AG04450 (cell line): Measurements from ENCODE around the gene VPS13C. TPM values are rescaled to one million over a fixed set of nuclear protein-coding genes. Genes with fewer than 3 reads are reported as not detected.

Source experiments
- CTCF ChIA-PET: fragments of 300-600, 350-600 bp; formaldehyde crosslinking; extraction: SDS; loops from one replicate; lab custom pipeline; 2022; ENCODE audit warnings: antibody characterized with exemption, inconsistent platforms; lab: Charles Lee
- POLR2A ChIA-PET: fragments of 350-600 bp; formaldehyde crosslinking; extraction: SDS; loops from one replicate; lab custom pipeline; 2021; ENCODE audit warnings: antibody characterized with exemption, inconsistent platforms; lab: Yijun Ruan, JAX
- DNase-seq: peaks from one replicate; pipeline ENCODE4 v3.0.0-alpha.2; 2011; ENCODE audit warnings: low read depth, low spot score
- H3K27ac ChIP-seq: one replicate; pipeline ENCODE4 v1.5.1; 2012; ENCODE audit warnings: low read depth, low read length, control low read depth
- H3K27me3 ChIP-seq: one replicate; pipeline ENCODE4 v1.6.0; 2012; ENCODE audit warnings: low read length; ENCODE audit not compliant: control insufficient read depth, insufficient read depth
- H3K4me3 ChIP-seq: 2 replicates; pipeline ENCODE4 v1.5.1; 2011; ENCODE audit warnings: mild to moderate bottlenecking, low read depth, low read length, control low read depth
- H3K9me3 ChIP-seq: 2 replicates; pipeline ENCODE4 v1.5.1; 2012; ENCODE audit warnings: low read length; ENCODE audit not compliant: control insufficient read depth, insufficient read depth
- CTCF ChIP-seq: IDR thresholded peaks from 2 replicates; pipeline ENCODE4 v1.5.1; 2011; ENCODE audit warnings: low read depth, low read length, control low read depth, inconsistent platforms
- polyA plus RNA-seq: library from polyadenylated mRNA; depleted of rRNA; stranded (reverse); fragments of >200 nt; gene quantifications from 2 replicates; pipeline ENCODE4 v1.2.3, GENCODE V29; 2011

VPS13C gene
- polyA plus RNA-seq, 1 experiment: 17.8 TPM

- TF ChIP-seq CTCF: no peak
- Histone ChIP-seq H3K27ac (no peak overlapping the region), H3K4me3 (no peak overlapping the region), H3K27me3 (peaks cover 7% of the 10 kb centered on the region), H3K9me3 (no peaks in the 10 kb centered on the region)
- ChIA-PET CTCF (no interaction called here), POLR2A (no interaction called here)
- no peak for DNase-seq
Observed at GRCh38 chr15:62094388-62094787, 34.1 kb upstream of the VPS13C start.

- POLR2A ChIA-PET: no interaction called here
- CTCF ChIA-PET: no interaction called here
Observed at GRCh38 chr15:62093809-62094208, 33.6 kb upstream of the VPS13C start.

GRCh38 chr15:62090988-62091387 lies 30.7 kb upstream of the VPS13C start:
- no peak overlapping the region for H3K27ac ChIP-seq
- ChIA-PET CTCF (no interaction called here), POLR2A (no interaction called here)
- TF ChIP-seq CTCF: no peak
- no peak overlapping the region for H3K4me3 ChIP-seq
- no peaks in the 10 kb centered on the region for H3K9me3 ChIP-seq
- DNase-seq: no peak
- peaks cover 3% of the 10 kb centered on the region for H3K27me3 ChIP-seq

More at GRCh38 chr15:62093809-62094208, 33.6 kb upstream of the VPS13C start:
- H3K27me3 ChIP-seq: peaks cover 7% of the 10 kb centered on the region
- no peak for DNase-seq
- H3K4me3 ChIP-seq: no peak overlapping the region
- no peaks in the 10 kb centered on the region for H3K9me3 ChIP-seq
- no peak for TF ChIP-seq CTCF
- H3K27ac ChIP-seq: no peak overlapping the region

GRCh38 chr15:62089616-62090015 lies 29.4 kb upstream of the VPS13C start:
- DNase-seq: no peak
- H3K27ac ChIP-seq: no peak overlapping the region
- no peaks in the 10 kb centered on the region for H3K9me3 ChIP-seq
- CTCF ChIA-PET: no interaction called here
- peaks cover 3% of the 10 kb centered on the region for H3K27me3 ChIP-seq
- H3K4me3 ChIP-seq: no peak overlapping the region
- POLR2A ChIA-PET: no interaction called here
- TF ChIP-seq CTCF: no peak

GRCh38 chr15:62088353-62088693 lies 28.1 kb upstream of the VPS13C start:
- POLR2A ChIA-PET: interaction anchor here (1.2 kb wide), 1 partner anchor 36 kb away, joined by 10 read pairs; no protein-coding TSS in a partner anchor
- TF ChIP-seq CTCF: no peak

More at GRCh38 chr15:62088353-62088693, 28.1 kb upstream of the VPS13C start:
- DNase-seq: no peak
- H3K27ac ChIP-seq: no peak overlapping the region
- H3K9me3 ChIP-seq: no peaks in the 10 kb centered on the region
- CTCF ChIA-PET: interaction anchor here (1.1 to 2.0 kb wide), 2 partner anchors 16 to 37 kb away, joined by 3 to 6 read pairs; no protein-coding TSS in a partner anchor
- H3K27me3 ChIP-seq: no peaks in the 10 kb centered on the region
- H3K4me3 ChIP-seq: no peak overlapping the region
